B cell (primary cell): ENCODE data around the gene ITPR3.

Experiments used
- EZH2 ChIP-seq: IDR thresholded peaks from 2 replicates; pipeline ENCODE4 v1.6.1; 2012; ENCODE audit warnings: borderline replicate concordance, low read depth, mild to moderate bottlenecking, moderate library complexity, low read length; ENCODE audit not compliant: insufficient read depth, poor library complexity, severe bottlenecking
- TF ChIP-seq, protein P1 (sequence below): fragments of 200-600 bp; IDR thresholded peaks from one replicate; pipeline ENCODE4 v1.8.0; 2022; ENCODE audit warnings: antibody characterized with exemption, mild to moderate bottlenecking

GRCh38 chr6:33725891-33726673 lies 105.0 kb downstream of the ITPR3 start:
- TF ChIP-seq, protein P1, sequence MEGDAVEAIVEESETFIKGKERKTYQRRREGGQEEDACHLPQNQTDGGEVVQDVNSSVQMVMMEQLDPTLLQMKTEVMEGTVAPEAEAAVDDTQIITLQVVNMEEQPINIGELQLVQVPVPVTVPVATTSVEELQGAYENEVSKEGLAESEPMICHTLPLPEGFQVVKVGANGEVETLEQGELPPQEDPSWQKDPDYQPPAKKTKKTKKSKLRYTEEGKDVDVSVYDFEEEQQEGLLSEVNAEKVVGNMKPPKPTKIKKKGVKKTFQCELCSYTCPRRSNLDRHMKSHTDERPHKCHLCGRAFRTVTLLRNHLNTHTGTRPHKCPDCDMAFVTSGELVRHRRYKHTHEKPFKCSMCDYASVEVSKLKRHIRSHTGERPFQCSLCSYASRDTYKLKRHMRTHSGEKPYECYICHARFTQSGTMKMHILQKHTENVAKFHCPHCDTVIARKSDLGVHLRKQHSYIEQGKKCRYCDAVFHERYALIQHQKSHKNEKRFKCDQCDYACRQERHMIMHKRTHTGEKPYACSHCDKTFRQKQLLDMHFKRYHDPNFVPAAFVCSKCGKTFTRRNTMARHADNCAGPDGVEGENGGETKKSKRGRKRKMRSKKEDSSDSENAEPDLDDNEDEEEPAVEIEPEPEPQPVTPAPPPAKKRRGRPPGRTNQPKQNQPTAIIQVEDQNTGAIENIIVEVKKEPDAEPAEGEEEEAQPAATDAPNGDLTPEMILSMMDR: no peak
- no peak for TF ChIP-seq EZH2
